HPDE6-E6E7 (cell line): Measurements from ENCODE around the gene CDK5RAP2.

Experiments
- DNase-seq: peaks from one replicate; pipeline ENCODE4 v3.0.0; 2011; ENCODE audit warnings: missing footprints; ENCODE audit errors: extremely low spot score

The CDK5RAP2 gene

GRCh38 chr9:120438111-120438510 is 141.9 kb downstream of the CDK5RAP2 start:
- no peak for DNase-seq

DNA sequence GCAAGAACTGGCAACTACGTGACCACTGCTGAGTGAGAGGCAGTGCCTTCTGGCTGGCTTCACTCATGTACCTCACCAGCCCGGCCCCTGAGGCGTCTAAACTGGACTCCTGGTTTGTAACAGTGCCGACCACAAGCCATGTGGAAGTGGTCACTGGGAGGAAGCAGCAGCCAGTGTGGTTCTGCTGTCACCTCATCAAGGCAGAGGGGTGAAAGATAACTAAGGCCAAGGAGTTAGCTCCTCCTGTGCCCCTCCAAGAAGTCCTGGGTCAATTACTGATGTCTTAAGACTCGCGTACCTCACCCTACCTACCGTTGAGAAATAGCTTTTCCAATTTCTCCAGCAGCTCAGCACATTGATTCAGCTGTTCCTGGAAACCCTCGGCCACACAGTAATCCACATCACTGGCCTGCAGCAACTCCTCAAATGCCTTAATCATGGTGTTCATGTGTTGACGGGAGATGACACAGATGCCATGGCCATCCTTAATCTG is 142.9 kb downstream of the CDK5RAP2 start:
- DNase-seq, result no peak

- DNase-seq, result no peak
Observed at GRCh38 chr9:120436446-120436845, 143.5 kb downstream of the CDK5RAP2 start.

DNA sequence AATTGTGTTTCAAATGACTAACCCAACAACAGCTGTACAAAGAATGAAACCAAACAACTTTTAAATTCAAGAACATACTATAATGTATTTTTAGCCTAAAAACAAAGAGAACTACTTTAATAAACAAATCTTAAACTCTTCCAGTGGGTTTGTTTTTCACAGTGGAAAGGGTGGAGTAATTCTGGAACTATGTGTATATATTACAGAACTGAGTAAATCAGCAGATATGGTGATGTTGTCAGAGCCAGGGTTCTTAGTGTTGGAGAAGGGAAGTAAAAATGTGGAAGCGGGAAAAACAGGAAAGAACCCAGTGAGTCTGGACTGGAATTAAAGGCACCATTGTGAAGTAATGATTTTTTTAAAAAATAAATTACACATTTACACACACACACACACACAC is 144.9 kb downstream of the CDK5RAP2 start:
- no peak for DNase-seq

DNA sequence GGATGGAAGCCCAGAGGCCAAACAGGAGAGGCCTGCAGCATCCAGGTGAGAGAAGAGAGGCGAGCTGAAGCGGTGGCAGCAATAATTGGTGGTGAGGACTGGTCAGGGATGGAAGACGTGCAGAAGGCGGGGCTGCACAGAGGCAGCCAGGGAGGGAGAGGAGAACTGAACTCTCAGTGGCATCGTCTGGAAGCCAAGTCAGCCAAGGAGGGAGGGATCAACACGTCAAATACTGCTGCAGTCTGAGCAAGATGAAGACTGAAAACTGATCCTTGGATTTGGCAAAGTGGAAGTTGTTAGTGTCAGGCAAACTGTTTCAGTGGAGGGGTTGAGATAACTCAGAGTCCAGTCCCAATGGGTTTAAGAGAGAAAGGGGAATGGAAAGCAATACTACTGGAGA is 145.4 kb downstream of the CDK5RAP2 start:
- no peak for DNase-seq

DNA sequence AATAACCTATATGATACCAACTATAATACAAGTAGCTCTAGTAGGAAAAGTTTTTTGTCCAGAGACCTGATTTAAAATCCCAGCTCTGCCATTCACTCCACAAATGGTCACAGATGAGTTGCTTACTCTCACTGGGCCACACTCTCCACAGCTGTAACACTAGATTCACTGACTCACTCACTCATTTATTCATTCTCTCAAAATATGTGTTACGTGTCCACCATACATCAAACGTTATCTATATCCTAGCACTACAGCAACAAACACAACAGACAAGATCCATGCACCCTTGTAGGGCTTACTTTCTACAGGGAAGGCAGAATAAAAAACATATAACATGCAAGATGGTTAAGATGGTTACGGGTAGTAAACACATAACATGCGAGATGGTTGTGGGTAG is 146.3 kb downstream of the CDK5RAP2 start:
- DNase-seq, result no peak

DNA sequence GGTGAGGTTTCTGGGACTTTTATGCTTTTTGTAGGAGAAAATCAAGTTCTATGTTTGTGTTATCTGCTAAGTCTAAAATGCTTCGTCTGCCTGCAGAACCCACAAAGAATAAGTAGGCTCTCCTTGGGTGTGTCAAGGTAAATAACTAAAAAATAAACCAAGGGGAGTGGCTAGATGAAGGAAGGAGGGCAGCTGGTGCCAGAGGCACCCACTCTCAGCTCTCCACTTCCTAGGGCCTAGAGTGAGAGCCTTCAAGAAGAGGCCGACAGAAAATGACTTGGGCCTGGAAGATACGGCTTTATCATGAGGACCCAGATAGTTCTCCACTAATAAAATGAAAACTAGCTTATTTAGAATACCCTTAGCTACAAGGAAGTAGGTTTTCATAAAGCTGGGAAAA is 147.4 kb downstream of the CDK5RAP2 start:
- DNase-seq, result no peak

GRCh38 chr9:120431268-120431667 is 148.7 kb downstream of the CDK5RAP2 start:
- no peak for DNase-seq

- DNase-seq, result no peak
Observed at GRCh38 chr9:120424248-120424647, 155.7 kb downstream of the CDK5RAP2 start.

- DNase-seq, result no peak
Observed at GRCh38 chr9:120423812-120424211, 156.2 kb downstream of the CDK5RAP2 start.

- DNase-seq, result no peak
Observed at GRCh38 chr9:120421977-120422376, 158.0 kb downstream of the CDK5RAP2 start.

DNA sequence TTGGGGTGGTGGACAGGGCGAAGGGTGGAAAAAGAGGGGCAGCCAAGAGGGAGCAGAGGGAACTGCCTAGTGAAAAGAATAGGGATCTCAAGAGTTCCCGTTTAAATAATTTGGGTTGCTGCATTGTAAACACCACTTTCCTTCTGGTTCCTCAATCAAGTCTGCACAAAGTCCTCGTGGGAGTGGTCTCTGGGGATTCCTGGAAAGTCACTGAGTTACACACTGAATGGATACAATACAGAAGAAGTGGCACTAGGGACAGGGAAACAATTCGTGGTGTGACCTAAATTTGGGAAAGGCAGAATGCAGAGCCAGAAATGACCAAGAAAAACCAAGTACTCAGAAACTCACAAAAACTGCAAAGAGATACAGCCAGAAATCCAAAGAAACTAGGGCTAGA is 161.7 kb downstream of the CDK5RAP2 start:
- DNase-seq, result no peak

GRCh38 chr9:120416781-120417427 is 163.1 kb downstream of the CDK5RAP2 start:
- DNase-seq, result no peak

GRCh38 chr9:120413121-120414048 is 166.6 kb downstream of the CDK5RAP2 start:
- DNase-seq, result peak; percentile 37

DNA sequence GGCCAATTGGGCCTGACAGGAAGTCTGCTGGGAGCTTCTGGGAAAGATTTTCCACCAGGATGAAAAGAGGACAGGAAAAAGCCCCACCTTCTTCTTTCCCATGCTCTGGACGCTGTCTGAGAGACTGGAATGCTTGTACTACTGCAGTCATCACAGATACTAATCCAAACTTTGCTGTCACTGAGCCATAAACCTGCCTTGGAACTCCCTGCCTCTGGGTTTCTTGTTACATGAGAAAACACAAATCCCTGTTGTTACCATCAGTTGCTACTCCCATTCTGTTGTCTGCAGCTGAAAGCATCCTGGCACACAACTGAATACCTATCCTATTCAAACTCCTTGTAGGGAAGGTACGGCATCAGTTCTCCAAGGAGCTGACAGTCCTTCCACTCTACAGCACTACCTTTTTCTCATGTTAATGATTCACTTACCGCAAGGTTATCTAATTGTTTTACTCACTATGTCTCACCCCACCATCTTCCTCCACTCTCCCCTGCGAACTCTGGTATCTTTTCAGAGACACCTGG is 167.5 kb downstream of the CDK5RAP2 start:
- peak; percentile 32 for DNase-seq

DNA sequence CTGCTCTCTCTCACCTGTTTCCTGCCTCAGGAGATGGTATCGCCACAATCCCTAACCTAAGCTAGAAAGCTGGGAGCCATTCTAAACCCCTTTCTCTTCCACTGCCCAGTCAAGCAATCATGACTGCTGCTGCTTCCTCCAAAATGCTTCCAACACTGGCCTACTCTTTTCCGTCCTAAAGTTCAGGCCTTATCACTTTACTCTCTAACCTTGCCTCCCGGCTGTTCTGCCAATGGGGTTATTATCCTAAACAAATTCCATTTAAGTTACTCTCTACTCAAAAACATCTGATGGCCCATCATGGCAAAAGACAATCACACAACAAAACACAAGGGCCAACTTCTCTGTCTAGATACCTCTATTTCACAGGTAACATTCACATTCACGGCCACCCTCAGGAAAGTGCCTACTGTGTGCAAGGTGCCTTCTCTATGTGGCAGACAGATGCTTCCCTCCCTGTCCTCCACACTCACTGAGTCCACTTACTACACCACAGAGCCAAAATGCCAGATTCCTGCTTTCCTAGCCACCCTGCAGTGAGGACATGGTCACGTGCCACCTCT is 168.0 kb downstream of the CDK5RAP2 start:
- DNase-seq, result no peak

DNA sequence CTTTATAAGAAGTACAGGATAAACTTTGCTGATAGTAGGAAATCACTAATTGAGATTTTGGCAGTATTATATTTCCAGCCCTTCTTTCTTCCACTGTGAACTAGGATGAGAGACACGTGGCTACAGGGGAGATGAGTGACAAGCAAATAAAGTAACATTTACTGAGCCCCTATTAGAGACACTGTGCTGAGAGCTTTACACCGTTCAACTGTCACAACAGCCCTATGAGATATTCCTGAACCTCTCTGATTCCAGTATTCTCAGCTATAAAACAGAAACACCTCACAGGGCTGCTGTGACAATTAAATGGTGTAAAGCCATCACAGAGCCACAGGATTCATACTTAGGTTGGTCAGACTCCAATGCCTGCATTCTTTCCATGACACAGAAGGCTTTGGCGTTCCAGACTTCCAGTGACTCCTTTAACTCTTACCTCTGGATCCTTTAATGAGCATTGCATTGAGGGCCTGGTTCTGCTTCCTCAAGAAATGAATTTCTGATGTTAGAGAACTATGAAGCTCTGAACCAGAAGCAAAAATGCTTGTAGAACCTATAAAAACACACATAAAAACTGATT is 169.0 kb downstream of the CDK5RAP2 start:
- DNase-seq, result no peak

DNA sequence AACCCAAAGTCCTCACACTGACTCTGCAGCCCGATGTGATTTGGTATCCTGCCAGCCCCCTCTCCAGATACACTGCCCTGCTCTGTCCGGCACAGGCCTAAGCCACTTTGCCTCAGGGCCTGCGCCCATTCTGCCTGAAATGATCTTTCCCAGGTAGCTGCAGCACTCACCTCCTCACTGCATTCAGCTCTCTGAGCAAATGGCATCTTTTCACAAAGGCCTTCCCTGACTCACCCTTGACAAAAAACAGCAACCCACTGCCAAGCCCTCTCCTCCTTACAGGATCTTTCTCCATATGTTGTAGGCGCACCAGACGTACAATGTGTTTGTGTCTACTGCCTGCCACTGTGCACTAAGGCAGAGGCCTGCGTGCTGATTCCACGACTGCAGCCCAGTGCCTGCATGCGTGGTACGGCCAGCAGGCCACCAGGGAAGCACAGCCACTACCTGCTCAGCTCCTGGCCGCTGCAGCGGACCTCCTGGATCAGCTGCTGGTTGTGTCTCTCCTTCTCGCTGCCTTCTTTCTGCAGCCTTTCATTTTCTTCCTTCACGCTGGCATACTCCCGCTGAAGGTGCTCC is 171.2 kb downstream of the CDK5RAP2 start:
- no peak for DNase-seq

DNA sequence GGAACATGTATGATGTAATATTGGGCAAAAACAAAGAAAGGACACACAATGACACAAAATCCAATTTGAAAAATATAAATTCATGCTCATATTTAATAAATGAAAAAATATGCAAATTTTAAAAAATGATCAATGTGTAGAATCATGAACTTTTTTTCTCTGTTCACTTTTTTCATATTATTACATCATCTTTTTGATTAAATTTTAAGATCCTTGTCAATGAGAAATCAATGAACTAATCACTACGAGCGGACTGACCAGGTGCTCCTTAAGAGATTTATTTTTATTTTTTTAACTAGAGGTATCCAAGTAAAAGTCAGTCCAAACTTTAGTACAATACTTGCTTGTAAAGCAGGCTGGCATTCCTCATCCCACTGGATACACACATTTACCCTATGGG is 174.1 kb downstream of the CDK5RAP2 start:
- no peak for DNase-seq

DNA sequence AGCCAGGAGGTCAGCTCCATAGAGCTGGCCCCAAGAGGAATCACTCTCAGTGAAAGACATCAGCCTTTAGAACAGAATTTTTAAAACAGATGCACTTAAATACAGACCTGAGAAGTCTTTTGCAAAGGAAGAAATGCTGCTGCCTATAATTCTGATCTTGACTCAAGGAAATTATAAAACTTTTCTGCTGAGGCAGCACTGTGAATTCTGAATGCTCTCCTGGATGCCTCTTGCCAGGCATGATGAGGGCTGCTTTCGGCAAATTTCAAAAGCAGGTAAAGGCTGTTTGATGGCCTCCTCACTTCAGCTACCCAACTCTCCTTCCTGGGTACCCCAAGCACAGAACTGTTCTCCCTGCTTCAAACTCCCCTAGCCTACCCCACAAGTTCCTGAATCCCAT is 174.8 kb downstream of the CDK5RAP2 start:
- no peak for DNase-seq

DNA sequence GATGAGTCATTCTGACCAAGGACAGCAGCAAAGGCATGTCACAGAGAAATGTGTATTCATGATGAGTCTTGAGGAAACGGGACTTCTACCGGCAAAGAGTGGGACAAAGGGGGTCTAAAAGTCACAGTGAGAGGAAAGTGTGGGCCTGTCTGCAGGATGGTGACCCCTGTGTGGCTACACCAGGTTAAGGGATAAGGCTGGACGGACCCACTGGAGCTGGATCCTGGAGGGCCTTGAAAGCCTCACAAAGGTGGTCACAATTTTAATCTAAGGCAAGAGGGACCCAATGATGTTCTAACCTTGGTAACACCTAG is 176.5 kb downstream of the CDK5RAP2 start:
- peak; percentile 61 for DNase-seq
